Thyroid gland (tissue), 4 donors: ENCODE data around the gene RFLNA.

ENCODE experiments used
- POLR2A ChIP-seq, 2 donors: fragments of 450-650 bp; IDR thresholded peaks; one replicate each; pipeline ENCODE4 v1.6.1; 2017; ENCODE audit warnings: antibody characterized with exemption in 2 of 2, mild to moderate bottlenecking in 2 of 2, moderate library complexity in 1 of 2
- TF ChIP-seq, protein P1 (sequence below), 6 experiments: fragments of 200-600 bp in 3 of 6; fragments of 450-650 bp in 3 of 6; sonication (generic) in 3 of 6; IDR thresholded peaks; one replicate each; pipeline ENCODE4 v1.5.1; 2016 to 2019; ENCODE audit warnings: antibody characterized with exemption in 6 of 6, mild to moderate bottlenecking in 2 of 6, inconsistent platforms in 1 of 6, moderate library complexity in 1 of 6

- TF ChIP-seq, protein P1, sequence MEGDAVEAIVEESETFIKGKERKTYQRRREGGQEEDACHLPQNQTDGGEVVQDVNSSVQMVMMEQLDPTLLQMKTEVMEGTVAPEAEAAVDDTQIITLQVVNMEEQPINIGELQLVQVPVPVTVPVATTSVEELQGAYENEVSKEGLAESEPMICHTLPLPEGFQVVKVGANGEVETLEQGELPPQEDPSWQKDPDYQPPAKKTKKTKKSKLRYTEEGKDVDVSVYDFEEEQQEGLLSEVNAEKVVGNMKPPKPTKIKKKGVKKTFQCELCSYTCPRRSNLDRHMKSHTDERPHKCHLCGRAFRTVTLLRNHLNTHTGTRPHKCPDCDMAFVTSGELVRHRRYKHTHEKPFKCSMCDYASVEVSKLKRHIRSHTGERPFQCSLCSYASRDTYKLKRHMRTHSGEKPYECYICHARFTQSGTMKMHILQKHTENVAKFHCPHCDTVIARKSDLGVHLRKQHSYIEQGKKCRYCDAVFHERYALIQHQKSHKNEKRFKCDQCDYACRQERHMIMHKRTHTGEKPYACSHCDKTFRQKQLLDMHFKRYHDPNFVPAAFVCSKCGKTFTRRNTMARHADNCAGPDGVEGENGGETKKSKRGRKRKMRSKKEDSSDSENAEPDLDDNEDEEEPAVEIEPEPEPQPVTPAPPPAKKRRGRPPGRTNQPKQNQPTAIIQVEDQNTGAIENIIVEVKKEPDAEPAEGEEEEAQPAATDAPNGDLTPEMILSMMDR (IDR thresholded peaks at IDR 0.05): no peak
- TF ChIP-seq POLR2A (IDR thresholded peaks at IDR 0.05): no peak
Observed at GRCh38 chr12:124322271-124322998, 27.5 kb downstream of the RFLNA start.
